C4-2B (cell line): Measurements from ENCODE around the gene LIMCH1.

Source experiments
- H3K27ac ChIP-seq: fragments of 450-650 bp; 2 replicates; pipeline ENCODE4 v1.5.1; 2017
- CTCF ChIP-seq: fragments of 450-650 bp; conservative IDR thresholded peaks from 2 replicates; pipeline ENCODE4 v1.5.1; 2017; ENCODE audit warnings: mild to moderate bottlenecking
- ZFX ChIP-seq: fragments of 450-650 bp; IDR thresholded peaks from 2 replicates; pipeline ENCODE4 v1.6.1; 2017

LIMCH1 gene

DNA sequence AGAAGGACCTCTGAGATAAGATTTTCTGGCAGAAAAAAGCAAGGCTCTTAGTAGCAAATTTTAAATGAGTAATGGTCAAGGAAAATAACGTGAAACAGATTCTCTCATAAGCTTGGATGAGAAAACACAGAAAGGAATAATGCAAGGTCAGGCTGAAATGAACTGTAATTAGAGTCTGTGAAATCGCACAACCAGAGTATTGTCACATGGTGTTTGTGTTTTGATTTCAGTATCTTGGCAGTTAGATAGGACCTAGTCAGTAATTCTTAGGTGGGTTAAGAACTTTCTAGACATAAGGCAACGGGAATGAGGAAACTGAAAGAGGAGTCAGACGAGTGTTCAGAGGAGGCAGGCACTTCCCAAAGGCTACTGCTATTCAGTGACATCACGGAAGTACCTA, 34.6 kb downstream of the LIMCH1 start:
- H3K27ac ChIP-seq, result no peak overlapping the region; the same call in 1 of the 2 replicates
- TF ChIP-seq CTCF (no peak), ZFX (no peak)

DNA sequence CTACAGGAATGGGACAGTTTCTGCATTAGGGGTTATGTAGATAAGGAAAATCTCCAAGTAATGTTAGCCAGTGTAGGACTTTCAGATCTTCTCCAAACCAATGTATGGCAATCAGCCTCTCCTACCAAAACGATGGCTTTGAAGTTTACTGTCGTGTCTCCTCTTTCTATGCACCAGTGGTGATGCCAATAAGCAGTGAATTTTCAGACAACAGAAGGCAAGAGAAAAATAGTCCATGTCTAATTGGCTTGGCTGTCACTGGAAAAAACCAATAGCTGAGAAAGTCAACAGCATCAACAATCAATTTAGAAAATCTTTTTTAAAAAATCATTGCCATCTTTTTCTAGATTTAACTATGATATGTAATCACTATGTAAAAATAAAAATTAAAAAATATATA, 35.0 kb downstream of the LIMCH1 start:
- no peak overlapping the region; the same call in 1 of the 2 replicates for H3K27ac ChIP-seq
- TF ChIP-seq CTCF (no peak), ZFX (no peak)

DNA sequence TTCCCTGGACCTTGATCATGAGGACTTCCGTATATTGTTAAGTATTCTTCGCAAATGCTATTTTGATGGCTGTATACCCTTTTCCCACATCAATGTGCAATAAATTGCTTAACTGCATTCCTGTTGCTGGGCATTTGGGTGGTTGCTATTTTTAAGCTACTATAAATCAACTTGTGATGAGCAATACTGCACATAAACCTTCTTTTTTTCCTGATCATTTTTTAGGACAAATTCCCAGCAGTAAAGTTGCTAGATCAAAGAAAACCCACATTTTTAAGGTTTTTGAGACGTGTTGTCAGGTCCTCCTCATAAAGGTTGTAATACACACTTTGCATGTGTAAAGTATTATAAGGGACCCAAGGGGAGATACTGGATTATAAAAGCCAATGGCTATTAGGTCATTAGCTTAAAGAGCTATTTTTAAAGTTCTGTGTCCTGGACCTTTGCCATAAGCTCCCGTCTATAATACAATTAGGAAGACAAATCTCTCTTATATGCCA, 35.6 kb downstream of the LIMCH1 start:
- TF ChIP-seq ZFX, result no peak
- no peak for TF ChIP-seq CTCF
- no peak overlapping the region for H3K27ac ChIP-seq

DNA sequence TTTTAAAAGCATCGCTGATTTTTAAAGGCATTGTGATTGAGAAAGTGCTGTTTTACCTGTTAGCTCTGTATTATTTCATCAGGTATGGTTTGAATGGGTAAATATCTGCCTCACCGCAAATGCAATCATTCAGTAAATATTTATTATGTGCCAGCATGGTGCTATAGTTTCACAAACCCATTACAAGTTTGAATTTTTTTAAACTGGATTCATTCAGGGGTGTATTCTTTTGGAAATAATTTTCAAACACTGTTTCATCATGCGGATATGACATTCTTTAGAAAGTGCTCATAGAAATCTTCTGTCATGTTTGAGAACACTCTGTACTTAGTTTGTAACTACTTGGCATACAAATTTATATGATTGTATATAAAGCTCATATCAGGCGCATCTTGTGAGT, 37.2 kb downstream of the LIMCH1 start:
- no peak overlapping the region for H3K27ac ChIP-seq

GRCh38 chr4:41575665-41576064, 37.7 kb downstream of the LIMCH1 start:
- no peak; the same call in 1 of the 2 replicates for TF ChIP-seq CTCF
- no peak for TF ChIP-seq ZFX
- no peak overlapping the region for H3K27ac ChIP-seq

More for the DNA sequence above, 37.2 kb downstream of the LIMCH1 start:
- TF ChIP-seq ZFX (no peak), CTCF (no peak)

- no peak overlapping the region for H3K27ac ChIP-seq
- TF ChIP-seq CTCF, result no peak
- TF ChIP-seq ZFX, result no peak
These were observed 41.1 kb downstream of the LIMCH1 start for GRCh38 chr4:41579043-41579442.

DNA sequence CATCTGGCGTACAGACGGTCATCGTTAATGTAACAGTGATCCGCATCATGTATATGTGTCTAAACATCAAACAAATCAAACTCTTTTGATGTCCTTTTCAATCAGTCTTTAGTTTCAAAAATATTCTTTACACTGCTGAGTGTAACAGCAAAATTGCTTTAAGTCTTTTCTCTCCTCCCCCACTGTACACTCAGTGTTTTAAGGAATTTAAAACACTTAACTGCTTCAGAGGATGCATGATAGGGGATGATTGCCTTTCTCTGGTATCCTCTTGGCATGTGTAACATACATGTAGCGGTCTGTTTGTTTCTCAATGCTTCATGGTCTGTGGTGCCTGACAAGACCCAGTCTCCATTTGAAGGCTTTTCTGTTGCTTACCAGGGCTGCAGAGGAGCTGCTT, 41.6 kb downstream of the LIMCH1 start:
- no peak for TF ChIP-seq ZFX
- TF ChIP-seq CTCF, result no peak
- peak overlapping the region; percentile 36; the same call in 1 of the 2 replicates for H3K27ac ChIP-seq
